ENCODE results near the gene ZNF716.
"Not testable (repeated sequence)": the region's sequence is repeated elsewhere in the genome, so short reads cannot be mapped to it uniquely, and the experiment has no call there.

DNA sequence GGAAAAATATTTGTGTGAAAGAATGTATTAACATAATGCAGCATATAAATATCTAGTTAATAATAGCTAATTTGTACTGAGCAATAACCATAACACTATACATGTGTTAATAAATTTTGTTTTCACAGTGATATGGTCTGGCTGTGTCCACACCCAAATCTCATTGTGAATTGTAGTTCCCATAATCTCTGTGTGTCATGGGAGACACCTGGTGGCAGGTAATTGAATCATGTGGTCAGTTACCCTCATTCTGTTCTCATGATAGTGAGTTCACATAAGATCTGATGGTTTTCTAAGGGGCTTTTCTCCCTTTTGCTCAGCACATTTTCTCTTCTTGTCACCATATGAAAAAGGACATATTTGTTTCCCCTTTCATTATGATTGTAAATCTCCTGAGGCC, 30.3 kb downstream of the ZNF716 start:
- TF ChIP-seq, protein P1, sequence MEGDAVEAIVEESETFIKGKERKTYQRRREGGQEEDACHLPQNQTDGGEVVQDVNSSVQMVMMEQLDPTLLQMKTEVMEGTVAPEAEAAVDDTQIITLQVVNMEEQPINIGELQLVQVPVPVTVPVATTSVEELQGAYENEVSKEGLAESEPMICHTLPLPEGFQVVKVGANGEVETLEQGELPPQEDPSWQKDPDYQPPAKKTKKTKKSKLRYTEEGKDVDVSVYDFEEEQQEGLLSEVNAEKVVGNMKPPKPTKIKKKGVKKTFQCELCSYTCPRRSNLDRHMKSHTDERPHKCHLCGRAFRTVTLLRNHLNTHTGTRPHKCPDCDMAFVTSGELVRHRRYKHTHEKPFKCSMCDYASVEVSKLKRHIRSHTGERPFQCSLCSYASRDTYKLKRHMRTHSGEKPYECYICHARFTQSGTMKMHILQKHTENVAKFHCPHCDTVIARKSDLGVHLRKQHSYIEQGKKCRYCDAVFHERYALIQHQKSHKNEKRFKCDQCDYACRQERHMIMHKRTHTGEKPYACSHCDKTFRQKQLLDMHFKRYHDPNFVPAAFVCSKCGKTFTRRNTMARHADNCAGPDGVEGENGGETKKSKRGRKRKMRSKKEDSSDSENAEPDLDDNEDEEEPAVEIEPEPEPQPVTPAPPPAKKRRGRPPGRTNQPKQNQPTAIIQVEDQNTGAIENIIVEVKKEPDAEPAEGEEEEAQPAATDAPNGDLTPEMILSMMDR (IDR thresholded peaks at IDR 0.05; ENCODE audit: low read length): peak; percentile 38; the same call in 1 of the 2 replicates
- not testable (repeated sequence) for TF ChIP-seq EZH2 (IDR thresholded peaks at IDR 0.05; ENCODE audit: borderline replicate concordance, low read length)
